AG04449 (cell line): ENCODE data around the gene GADD45G.

Experiments
- CTCF ChIA-PET: fragments of 350-600 bp; formaldehyde crosslinking; extraction: SDS; loops from one replicate; lab custom pipeline; 2021; ENCODE audit warnings: antibody characterized with exemption; lab: Yijun Ruan, JAX
- POLR2A ChIA-PET: fragments of 400-600, 350-600 bp; formaldehyde crosslinking; extraction: SDS; loops from one replicate; lab custom pipeline; 2020; ENCODE audit warnings: antibody characterized with exemption, inconsistent platforms; lab: Yijun Ruan, JAX
- DNase-seq: peaks from one replicate; pipeline ENCODE4 v3.0.0-alpha.2; 2010; ENCODE audit warnings: low read depth, low spot score
- H3K4me3 ChIP-seq: 2 replicates; pipeline ENCODE4 v1.5.1; 2011; ENCODE audit warnings: low read depth, mild to moderate bottlenecking, control low read depth, low read length
- TF ChIP-seq, protein P1 (sequence below): IDR thresholded peaks from one replicate; pipeline ENCODE4 v1.5.1; 2011; ENCODE audit warnings: mild to moderate bottlenecking, moderate library complexity, low read length, control low read depth, inconsistent platforms; ENCODE audit not compliant: insufficient read depth; ENCODE audit errors: missing control alignments

Gene GADD45G

DNA sequence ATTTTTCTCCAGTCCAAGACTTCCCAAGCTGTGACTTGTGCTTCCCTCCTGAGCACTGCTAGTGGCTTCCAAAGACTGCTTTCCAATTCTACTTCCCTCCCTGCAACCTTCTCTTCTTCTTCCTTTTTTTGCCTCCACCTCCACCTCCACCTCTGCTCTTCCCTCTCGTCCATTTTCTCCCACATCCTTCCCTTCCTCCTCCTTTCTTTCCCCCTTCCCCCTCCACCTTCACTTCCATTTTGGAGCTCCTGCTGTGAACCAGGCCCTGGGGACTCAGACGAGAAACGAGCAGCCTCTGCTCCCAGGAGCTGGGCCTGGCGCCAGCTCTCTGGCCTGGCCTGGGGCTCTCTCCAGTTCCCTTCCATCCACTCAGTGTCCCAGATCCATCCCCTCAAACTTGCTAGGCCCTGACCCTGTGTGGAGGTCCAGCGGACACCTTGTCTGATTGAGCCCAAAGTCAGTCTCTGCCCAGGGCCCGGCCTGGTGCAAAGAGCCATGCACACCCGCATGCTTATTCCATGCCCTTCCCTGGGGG, 5.6 kb downstream of the GADD45G start:
- CTCF ChIA-PET, result interaction anchor here (1.5 kb wide), 1 partner anchor 492 kb away, joined by 3 read pairs; no protein-coding TSS in a partner anchor
- DNase-seq, result no peak
- POLR2A ChIA-PET, result no interaction called here
- H3K4me3 ChIP-seq, result no peak overlapping the region
- TF ChIP-seq, protein P1, sequence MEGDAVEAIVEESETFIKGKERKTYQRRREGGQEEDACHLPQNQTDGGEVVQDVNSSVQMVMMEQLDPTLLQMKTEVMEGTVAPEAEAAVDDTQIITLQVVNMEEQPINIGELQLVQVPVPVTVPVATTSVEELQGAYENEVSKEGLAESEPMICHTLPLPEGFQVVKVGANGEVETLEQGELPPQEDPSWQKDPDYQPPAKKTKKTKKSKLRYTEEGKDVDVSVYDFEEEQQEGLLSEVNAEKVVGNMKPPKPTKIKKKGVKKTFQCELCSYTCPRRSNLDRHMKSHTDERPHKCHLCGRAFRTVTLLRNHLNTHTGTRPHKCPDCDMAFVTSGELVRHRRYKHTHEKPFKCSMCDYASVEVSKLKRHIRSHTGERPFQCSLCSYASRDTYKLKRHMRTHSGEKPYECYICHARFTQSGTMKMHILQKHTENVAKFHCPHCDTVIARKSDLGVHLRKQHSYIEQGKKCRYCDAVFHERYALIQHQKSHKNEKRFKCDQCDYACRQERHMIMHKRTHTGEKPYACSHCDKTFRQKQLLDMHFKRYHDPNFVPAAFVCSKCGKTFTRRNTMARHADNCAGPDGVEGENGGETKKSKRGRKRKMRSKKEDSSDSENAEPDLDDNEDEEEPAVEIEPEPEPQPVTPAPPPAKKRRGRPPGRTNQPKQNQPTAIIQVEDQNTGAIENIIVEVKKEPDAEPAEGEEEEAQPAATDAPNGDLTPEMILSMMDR, result no peak

- no peak overlapping the region for H3K4me3 ChIP-seq
- no peak for DNase-seq
- POLR2A ChIA-PET, result no interaction called here
- CTCF ChIA-PET, result interaction anchor here (0.9 to 1.5 kb wide), 4 partner anchors 9 to 491 kb away, joined by 3 to 4 read pairs (median 3); no protein-coding TSS in a partner anchor
- TF ChIP-seq, protein P1, result no peak
Measured at GRCh38 chr9:89611425-89611824, 6.6 kb downstream of the GADD45G start.

DNA sequence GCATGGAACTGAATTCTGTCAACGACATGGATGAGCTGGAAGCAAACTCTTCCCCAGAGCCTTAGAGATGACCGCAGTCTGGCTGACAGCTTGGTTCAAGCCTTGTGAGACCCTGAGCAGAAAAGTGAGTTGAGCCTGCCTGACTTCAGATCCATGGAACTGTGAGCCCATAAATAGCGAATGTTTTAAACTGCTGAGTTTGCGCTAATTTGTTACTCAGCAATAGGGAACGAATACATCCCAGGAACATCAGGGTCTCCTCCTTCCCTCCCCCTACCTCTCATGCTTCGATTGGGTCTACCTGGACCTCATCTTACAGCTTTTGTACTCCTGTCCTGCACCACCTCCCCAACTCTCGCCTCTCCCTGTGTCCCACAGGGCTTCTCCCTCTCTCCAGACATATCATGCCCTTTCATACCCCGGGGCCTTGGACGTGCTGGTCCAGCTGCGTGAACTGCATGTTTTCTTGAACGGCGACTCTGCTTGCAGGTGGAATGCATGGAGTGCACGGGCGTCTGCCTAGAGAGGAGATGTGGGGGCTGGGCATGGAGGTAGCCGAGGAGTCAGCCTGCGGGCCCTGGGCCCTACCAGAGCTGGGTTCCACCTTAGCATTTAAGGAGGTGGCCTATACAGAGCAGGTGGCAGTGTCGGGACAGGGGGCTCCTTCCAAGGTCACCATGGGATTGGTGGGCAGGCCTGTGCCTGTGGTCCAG, 7.9 kb downstream of the GADD45G start:
- CTCF ChIA-PET, result interaction anchor here (1.1 to 1.3 kb wide), 2 partner anchors 16 to 37 kb away, joined by 3 to 4 read pairs; no protein-coding TSS in a partner anchor
- POLR2A ChIA-PET, result no interaction called here
- DNase-seq, result no peak
- H3K4me3 ChIP-seq, result no peak overlapping the region
- TF ChIP-seq, protein P1, result no peak

- H3K4me3 ChIP-seq, result no peak overlapping the region
- TF ChIP-seq, protein P1, result no peak
- no peak for DNase-seq
- ChIA-PET CTCF (no interaction called here), POLR2A (no interaction called here)
Measured at GRCh38 chr9:89613912-89614892, 9.4 kb downstream of the GADD45G start.

DNA sequence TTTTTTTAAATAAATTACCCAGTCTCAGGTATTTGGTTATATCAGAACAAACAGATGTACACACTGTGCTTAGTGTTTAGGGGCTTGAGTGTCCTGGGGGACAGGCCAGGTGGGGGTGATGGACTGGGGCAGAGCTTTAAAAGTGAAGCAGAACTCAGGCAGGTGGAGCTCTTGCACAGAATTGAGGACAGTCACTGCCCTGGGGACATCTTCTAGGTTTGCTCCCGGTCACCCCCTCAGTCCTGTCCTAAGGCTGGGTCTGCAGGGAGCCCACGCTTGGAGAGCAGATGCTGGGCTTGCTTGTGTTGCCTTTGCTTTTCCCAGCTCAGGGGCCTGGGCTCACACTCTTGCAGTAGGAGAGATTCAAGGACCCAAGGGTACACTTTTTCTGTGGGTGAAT, 10.8 kb downstream of the GADD45G start:
- no peak overlapping the region for H3K4me3 ChIP-seq
- no peak for DNase-seq
- TF ChIP-seq, protein P1, result no peak
- CTCF ChIA-PET, result no interaction called here
- POLR2A ChIA-PET, result no interaction called here
